ENCODE results near the gene MLYCD. TPM values are rescaled to one million over a fixed set of nuclear protein-coding genes. Genes with fewer than 3 reads are reported as not detected.

The MLYCD gene
- total RNA-seq, 1 donor from 2014 or later, result 10.4 TPM

GRCh38 chr16:83968891-83969649 is 70.2 kb downstream of the MLYCD start:
- no peak for DNase-seq (ENCODE audit: low spot score)

- DNase-seq (ENCODE audit: low spot score), result no peak
These were observed 71.0 kb downstream of the MLYCD start for GRCh38 chr16:83969771-83970429.

- no peak for DNase-seq (ENCODE audit: low spot score)
These were observed 71.5 kb downstream of the MLYCD start for GRCh38 chr16:83970430-83970815.

GRCh38 chr16:83971165-83972130 is 72.5 kb downstream of the MLYCD start:
- DNase-seq (ENCODE audit: low spot score), result no peak

GRCh38 chr16:83972256-83973008 is 73.5 kb downstream of the MLYCD start:
- no peak for DNase-seq (ENCODE audit: low spot score)

GRCh38 chr16:83973077-83973476 is 74.2 kb downstream of the MLYCD start:
- DNase-seq (ENCODE audit: low spot score), result no peak

- DNase-seq (ENCODE audit: low spot score), result no peak
These were observed 74.9 kb downstream of the MLYCD start for GRCh38 chr16:83973581-83974385.

- DNase-seq (ENCODE audit: low spot score), result no peak
These were observed 75.6 kb downstream of the MLYCD start for GRCh38 chr16:83974475-83974874.

- no peak for DNase-seq (ENCODE audit: low spot score)
These were observed 76.8 kb downstream of the MLYCD start for GRCh38 chr16:83975590-83976260.

Other genes with a start within 250 kb of the MLYCD start
- 89.4 TPM for gene HSBP1, start 91.1 kb upstream of the MLYCD start, total RNA-seq
- gene OSGIN1, start 54.1 kb downstream of the MLYCD start, total RNA-seq, result 30.9 TPM
- 1.5 TPM for gene NECAB2, start 69.1 kb downstream of the MLYCD start, total RNA-seq
- not detected for gene SLC38A8, start 143.7 kb downstream of the MLYCD start, total RNA-seq
- 70.9 TPM for gene MBTPS1, start 217.8 kb downstream of the MLYCD start, total RNA-seq
- gene HSDL1, start 246.1 kb downstream of the MLYCD start, total RNA-seq, result 23.1 TPM
- gene DNAAF1, start 246.2 kb downstream of the MLYCD start, total RNA-seq, result not detected

Data from mesenteric fat pad (tissue), 1 donor.